ENCODE data around the gene ELMOD3. TPM values are rescaled to one million over a fixed set of nuclear protein-coding genes. Genes with fewer than 3 reads are reported as not detected.

ELMOD3 gene
- total RNA-seq, 1 donor from 2014 or later: 19.6 TPM

GRCh38 chr2:85418132-85419008 is 63.8 kb downstream of the ELMOD3 start, which contains the start of gene SH2D6:
Gene SH2D6, plus strand, starts transcription at chr2:85418714. Its CDS starts 10,752 bp downstream, at chr2:85429466.
- ATAC-seq (peak; percentile 70 to 77), DNase-seq (peak; percentile 92)
- Histone ChIP-seq H3K9me3 (no peaks in the 10 kb centered on the region), H3K27ac (peak within 1 kb of the TSS; percentile 94), H3K36me3 (no peaks in the 10 kb centered on the region), H3K4me3 (peak within 1 kb of the TSS; percentile 77), H3K4me1 (peaks cover 51% of the 10 kb centered on the region), H3K27me3 (ENCODE audit: low read depth) (no peaks in the 10 kb centered on the region)
- TF ChIP-seq CTCF (IDR thresholded peaks at IDR 0.05): no peak
- intact Hi-C loops (cut with DNase I): no loop called here

DNA sequence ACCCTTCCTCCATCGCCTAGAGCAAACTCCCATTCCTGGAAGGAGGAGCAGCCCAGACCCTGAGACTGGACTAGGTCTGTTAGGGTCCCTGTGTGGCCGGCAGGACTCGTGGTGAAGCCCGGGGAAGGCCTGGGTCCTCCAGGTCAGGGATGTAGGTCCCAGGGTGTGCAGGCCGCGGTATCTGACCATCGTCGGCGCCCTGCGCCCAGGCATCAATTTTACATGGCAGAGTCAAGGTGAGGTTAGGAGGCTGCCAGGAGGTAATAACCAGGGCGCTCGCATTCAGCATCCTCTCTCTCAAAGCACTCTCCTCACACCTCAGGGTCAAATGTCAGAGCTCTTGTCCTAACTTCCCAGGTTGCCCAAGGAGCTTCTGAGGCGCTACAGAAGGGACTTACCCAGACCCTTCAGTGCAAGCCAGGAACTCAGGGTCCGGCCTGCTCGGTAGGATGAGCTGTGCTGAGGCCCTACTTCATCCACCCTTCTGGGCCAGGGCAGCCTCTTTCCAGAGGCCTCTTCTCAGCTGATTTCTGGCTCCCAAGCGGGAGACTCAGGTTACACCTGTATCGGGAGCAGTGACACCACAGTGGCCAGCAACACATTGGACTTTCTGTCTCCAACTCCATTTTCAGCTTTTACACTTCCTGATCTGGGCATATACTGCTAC is 64.6 kb downstream of the ELMOD3 start:
- Histone ChIP-seq H3K9me3 (no peaks in the 10 kb centered on the region), H3K27me3 (ENCODE audit: low read depth) (no peaks in the 10 kb centered on the region), H3K4me1 (peaks cover 45% of the 10 kb centered on the region), H3K4me3 (peak overlapping the region; percentile 77), H3K36me3 (no peaks in the 10 kb centered on the region), H3K27ac (peak overlapping the region; percentile 94)
- DNase-seq: no peak
- TF ChIP-seq CTCF (IDR thresholded peaks at IDR 0.05): no peak
- no peak for ATAC-seq
- intact Hi-C loops (cut with DNase I): no loop called here

- Histone ChIP-seq H3K4me3 (peak overlapping the region; percentile 12), H3K36me3 (no peaks in the 10 kb centered on the region), H3K9me3 (no peaks in the 10 kb centered on the region), H3K4me1 (peaks cover 32% of the 10 kb centered on the region), H3K27me3 (ENCODE audit: low read depth) (no peaks in the 10 kb centered on the region), H3K27ac (peak overlapping the region; percentile 94)
- intact Hi-C loops (cut with DNase I): loop anchor here (5.0 kb wide), 1 partner anchor 132 kb away; no protein-coding TSS in a partner anchor
- DNase-seq: peak; percentile 95
- peak; percentile 100 for TF ChIP-seq CTCF (IDR thresholded peaks at IDR 0.05)
- ATAC-seq: peak; percentile 84 to 94
Observed at GRCh38 chr2:85420536-85421259, 66.1 kb downstream of the ELMOD3 start.

GRCh38 chr2:85421260-85422071 is 66.9 kb downstream of the ELMOD3 start:
- peaks cover 30% of the 10 kb centered on the region for H3K4me1 ChIP-seq
- no peaks in the 10 kb centered on the region for H3K27me3 ChIP-seq (ENCODE audit: low read depth)
- no peaks in the 10 kb centered on the region for H3K36me3 ChIP-seq
- intact Hi-C loops (cut with DNase I): loop anchor here (5.0 kb wide), 1 partner anchor 131 kb away; no protein-coding TSS in a partner anchor
- H3K9me3 ChIP-seq: no peaks in the 10 kb centered on the region
- DNase-seq (peak; percentile 74), ATAC-seq (peak; percentile 70 to 82)
- no peak for TF ChIP-seq CTCF (IDR thresholded peaks at IDR 0.05)
- H3K4me3 ChIP-seq: peak overlapping the region; percentile 12
- peak overlapping the region; percentile 94 for H3K27ac ChIP-seq
